GM20431 (cell line): ENCODE data around the gene AFF3.

Experiments used
- in situ Hi-C: fragments of 300-500 bp; cut with MseI, MboI; formaldehyde crosslinking; loops from one replicate; pipeline ENCODE4 v1.15.0; 2020; ENCODE audit warnings: low sequenced_read_pairs; ENCODE audit not compliant: unreplicated experiment

AFF3 gene

DNA sequence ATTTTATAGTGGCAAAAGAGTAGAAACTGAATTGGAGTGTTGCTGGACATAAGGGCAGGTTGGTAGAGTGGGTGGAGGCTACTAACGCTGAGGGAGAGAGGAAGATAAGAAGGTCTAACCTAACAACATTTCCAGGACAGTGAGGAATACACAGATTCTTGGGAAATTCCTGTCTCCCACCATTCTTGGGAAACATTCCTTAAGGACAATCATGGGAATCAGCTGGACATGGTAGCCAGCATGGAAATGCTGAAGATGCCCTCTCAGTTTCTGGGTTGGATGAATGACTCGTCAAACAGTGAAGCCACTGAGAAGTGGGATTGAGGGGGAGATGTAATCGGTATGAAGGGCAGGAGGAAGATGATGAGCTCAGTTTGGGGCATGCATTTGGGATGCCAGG, 265.4 kb downstream of the AFF3 start:
- in situ Hi-C loops: no loop called here

DNA sequence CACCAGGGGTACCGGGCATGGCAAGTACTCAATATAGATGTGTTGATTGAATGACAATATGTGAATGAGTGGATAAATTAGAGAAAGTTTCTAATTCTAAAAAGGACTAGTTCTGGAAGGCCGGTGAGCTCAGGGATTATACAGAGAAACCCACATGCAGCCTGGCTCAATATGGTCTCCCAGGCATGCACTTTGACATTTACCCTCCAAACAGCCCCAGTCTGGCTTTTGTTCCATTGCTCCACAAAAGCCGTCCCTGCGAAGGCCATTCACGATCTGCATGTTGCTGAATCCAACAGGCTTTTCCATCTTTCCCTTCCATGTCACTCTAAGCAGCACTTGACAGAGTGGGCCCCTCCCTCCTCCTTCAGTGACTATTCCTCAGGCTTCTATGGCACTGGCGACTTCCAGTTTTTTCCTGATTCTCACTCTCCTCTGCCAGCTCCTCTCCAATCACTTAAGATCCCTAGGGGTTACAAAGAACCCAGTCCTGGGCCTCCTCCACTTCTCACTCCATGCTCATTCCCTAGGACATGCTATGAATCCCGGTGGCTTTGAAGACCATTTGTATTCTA, 266.7 kb downstream of the AFF3 start:
- in situ Hi-C loops: no loop called here

DNA sequence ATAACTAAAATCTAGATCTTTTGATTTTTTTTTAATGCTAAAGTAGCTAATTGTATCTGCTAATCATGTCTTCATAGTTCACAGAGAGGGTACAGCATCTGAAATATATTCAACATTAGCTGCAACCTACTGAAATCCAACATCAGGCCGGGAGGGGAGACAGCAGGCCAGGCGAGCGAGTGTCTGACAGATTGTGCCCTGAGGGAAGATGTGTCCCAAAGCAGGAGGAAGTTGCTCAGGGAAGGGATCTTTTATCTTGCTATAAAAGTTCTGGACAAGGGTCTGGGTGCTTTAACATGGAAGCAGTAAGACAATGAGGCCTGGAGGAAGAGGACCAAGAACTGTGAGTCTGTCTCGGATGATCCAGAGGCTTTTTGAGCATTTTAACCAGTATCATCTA, 274.1 kb downstream of the AFF3 start:
- in situ Hi-C loops: no loop called here

DNA sequence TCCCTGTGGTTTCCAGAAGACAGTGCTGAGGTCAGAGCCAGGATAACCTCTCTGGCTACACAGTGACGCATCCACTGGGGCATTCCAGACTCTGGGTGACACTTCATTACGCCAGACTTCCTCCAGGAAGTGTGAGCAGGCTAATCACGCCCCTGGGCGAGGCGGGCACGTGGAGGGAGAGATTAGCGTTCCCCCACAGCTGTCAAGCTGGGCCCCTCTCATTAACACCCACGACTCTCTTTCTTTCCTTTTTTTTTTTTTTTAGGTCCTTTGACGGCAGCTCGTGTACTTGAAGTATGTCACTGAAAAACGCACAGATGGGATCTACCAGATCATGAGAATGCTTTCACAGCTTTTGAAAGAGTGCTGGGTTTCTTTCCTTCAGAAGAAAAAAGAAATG, 274.6 kb downstream of the AFF3 start:
- in situ Hi-C loops: no loop called here

DNA sequence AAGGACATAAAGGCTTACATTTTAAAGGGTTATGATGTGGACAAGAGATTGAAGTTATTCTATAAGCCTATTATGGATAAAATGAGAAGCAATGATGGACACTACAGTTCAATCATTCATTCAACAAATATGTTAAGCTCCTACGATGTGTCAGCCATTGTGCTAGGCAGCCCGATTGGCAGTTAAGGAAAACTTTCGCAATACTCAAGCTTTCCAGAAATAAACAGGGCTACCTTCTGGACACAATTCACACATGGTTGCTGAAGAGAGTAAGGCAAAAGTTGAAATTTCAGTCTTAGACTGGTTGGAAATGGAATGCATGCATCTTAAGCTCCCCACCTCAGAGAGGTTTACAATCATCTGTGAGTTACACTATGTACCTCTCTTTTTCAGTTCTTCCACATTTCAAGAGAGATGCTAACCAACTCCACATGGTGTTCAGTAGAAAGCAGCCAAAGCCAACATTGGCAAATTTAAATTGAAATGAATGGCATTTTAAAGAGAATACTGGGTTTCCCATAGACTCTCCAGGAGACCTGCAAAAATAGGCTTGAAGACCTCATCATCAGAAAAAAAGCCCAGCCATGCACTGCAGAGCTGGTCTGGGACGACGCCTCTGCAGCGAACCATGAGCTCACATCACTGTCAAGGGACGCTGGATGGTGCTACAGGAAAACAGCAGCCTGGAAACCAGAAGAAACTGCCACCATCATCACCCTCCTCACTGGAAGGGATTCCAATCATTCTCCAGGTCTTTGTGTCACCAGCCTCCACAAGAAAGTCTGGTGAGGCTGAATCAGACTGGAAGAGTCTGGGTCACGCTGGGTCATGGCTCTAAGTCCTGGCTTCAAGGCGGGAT, 276.3 kb downstream of the AFF3 start:
- in situ Hi-C loops: no loop called here

DNA sequence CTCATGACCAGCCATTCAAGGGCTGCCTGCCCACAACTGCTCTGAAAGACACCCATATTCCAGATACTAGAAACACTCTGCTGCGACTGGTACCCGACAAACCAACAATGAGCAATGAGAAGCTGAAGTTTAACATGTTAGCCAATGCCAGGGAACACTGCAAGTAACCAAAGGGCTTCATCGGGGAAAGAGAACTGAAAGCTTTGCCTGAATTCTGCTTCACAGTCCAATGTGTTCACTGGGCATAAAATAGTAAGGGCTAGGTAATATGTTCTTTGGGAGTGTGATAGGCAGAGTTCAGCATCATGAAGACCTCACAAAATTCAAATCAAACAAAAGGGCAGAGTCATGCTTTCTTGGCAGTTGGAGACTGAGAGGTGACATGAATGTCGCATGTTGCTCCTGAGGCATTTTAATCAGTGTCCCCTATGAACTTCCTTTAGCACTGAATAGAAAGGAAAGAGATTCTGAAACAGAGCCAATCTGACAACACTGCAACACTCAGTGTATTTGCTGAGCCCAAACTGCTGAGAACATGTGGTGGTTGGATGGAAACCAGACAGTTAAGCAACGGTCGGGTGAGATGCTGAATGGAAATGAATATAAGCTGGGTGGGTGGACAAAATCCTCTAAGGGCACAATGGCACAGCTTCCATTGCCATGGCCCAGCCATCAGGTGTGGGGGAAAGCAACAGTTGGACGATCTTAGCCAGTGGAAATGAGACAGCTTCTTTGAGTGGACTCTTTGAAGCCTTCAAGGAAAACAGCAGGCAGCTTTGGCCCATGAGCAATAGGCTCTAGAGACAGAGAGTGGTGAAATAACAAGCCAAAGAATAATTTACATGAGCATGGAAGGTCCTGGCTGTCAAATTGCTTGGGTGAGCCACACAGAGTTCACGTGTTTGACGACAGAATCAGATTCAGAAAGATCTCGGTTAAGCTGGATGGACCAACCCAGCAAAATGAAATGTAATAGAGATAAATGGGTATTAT, 277.5 kb downstream of the AFF3 start:
- in situ Hi-C loops: no loop called here

DNA sequence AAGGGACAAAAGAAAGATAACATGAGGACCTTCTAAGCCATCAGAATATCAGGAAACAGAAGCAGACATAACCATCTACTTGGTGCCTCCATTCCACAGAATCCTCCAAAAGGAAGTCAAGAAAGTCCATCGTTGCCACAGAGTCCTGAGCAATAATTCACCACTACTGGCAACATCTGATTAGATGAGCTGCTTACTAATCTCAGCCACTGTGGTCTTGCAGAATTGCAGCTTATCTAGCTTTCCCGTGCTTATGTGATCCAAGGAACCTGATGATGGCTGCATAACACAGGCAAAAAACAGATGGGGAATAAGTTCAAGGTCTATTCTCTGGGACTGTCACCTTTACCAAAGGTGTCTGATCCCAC, 278.5 kb downstream of the AFF3 start:
- in situ Hi-C loops: no loop called here

DNA sequence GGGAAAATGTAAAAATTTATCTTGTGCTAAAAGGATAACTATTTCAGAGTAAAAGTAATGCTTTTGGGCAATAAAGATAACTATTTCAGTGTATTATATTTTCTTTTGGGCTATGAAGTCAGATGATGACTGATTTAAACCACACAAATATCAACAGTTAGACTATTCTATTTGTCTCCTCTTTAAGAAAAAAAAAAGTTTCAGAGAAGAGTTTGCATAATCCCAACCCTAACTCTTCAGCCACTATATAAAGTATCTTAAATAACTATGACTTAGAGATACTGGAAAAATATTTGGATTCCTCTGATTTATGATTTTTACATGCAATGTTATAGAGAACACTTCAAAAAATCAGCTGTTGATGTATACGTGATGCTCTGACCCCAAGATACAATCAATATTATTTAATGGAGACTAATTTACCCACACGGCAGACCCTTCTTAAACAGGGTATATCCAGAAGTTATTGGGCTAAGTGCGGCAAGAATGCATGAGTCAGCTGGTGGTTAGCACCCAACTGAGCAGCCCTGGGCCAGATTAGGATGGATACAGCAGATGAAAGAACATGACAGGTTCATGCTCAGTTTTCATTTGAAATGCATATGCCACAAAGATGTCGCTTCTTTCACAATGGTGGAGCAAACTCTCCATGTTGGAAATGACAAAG, 279.0 kb downstream of the AFF3 start:
- in situ Hi-C loops: no loop called here

DNA sequence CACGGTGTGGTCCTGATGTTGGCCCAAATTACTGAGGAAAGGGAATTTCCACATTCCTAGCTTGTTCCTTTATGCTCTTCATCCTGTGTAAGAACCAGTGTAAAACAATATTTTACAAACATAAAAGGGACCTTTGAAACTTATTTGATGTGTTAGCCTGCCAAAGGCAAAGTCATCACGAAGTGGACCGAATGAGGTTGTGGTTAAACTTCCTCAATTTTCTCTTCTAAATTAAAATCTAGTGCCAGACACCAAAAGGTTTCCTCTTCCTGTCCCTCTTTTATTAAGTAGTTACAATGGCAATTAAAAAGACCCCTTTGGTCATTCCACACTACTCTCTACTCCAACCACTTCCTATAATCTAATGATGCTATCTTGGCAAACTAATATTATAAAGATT, 279.8 kb downstream of the AFF3 start:
- in situ Hi-C loops: no loop called here

DNA sequence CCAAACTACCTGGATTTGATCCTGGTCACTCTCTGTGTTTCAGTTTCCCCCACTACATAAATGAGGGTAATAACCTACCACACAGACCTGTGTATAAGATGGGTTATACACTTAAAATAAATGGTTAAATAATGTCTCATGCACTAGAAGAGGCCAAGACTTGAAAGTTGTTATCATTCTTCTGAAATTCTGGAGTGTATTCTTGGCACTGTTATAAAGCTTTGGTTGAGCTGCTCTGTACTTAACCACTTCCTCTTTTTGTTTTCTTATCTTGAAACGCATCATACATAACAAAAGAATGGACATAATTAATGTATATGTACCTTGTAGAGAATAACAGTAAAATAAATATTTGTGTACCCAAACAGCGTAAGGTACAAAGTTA, 281.0 kb downstream of the AFF3 start:
- in situ Hi-C loops: no loop called here

DNA sequence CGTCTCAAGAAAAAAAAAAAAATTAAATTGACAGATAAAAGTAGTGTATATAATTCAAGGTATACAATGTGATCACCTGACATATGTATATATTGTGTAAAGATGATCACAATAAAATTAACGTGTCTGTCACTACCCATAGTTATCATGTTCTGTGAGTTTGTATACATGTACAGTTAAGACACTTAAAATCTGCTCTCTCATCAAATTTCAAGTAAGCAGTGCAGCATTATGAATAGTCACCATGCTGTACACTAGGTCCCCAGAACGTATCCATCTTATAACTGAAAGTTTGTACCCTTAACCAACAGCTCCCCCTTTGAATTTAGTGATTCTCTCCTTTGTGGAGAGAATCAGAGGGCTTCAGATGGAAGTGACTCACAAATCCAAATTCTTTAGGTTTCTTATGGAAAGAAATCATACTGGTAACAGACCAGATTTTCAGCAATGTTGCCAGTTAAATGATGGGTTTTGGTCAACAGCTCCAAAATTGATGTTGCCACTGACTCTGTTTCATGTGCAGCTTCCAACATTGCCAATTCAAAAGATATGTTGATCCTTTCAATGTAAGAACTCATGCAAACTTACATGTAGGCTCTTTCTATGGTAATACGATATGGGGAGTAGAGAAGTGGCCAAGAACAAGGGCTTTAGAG, 281.5 kb downstream of the AFF3 start:
- in situ Hi-C loops: no loop called here

DNA sequence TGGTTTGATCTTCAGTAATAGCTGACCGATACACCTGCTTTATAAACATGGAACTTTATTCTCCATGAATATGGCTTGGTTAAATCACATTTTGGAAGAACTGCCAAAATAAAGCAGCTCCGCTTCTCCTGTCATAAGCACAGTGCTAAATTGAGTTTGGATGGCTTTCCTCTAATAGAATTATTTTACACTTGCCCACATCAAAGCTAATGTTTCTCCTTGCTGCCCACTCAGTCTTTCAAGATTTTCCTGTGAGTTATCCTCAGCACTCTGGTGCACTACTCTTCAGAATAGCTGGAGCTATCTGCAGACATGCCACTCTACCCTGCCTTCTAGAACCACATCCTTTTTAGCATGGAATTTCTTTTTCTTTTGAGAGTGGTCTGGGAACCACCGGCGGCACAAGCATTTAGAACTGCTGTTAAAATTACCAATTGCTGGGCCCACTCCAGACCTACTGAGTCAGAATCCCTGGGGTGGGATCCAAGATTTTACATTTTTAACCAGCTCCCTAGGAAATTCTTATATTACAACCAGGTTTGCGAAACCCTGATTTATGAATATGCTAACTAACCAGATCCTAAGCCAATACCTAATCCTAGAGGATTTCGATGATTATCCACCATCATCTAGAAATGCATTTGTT, 283.3 kb downstream of the AFF3 start:
- in situ Hi-C loops: no loop called here

DNA sequence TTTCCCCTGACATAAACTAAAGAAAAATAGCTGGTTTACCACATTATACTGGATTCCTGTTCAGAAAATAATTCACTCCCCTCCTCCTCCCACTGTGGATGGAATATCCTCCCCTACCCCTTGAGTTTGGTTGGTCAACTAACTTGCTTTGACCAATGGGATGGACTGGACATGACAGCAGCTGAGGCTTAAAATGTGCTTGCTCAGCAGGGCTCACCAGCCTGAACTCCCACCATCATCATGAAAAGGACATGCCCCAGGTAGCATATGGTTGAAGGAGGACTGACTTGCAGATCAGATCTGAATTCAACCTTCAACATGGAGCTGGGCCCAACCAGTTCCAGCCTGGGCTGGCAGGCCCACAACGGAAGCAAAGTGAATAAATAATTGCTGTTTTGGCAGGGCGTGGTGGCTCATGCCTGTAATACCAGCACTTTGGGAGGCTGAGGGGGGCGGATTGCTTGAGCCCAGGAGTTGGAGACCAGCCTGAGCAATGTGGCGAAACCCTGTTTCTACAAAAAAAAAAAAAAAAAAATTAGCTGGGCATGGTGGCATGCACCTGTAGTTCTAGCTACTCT, 284.4 kb downstream of the AFF3 start:
- in situ Hi-C loops: no loop called here

DNA sequence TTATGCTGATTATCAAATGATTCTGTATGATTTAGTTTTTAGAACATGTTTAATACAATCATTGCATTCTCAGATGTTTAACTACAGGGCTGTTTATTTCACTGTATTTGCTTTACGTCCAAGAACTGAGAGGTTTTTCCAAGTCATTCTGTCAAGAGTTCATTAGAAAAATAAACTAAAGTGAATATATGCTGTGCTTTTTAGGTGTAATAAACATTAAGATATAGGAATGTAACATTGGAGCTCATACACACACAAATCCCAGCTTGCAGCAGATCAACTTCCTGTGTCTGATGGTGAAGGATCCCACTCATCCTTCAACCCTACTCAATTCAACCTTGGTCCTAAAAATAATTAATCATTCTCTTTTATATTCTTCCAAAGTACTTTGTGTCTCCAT, 285.0 kb downstream of the AFF3 start:
- in situ Hi-C loops: no loop called here

DNA sequence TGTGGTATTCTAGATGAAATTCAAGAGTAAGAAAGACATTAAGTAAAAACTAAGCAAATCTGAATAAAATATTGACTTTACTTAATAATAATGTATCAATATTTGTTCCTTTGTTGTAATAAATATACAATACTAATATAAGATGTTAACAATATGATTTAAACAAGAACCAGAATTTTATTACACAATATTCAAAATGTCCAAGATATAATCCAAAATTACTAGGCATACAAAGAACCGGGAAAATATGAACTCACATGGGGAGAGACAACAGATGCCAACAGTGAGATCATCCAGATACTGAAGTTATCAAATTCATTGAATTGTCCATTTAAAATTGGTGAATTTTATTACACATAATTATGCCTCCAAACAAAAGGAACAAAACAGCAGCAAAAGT, 286.3 kb downstream of the AFF3 start:
- in situ Hi-C loops: no loop called here

DNA sequence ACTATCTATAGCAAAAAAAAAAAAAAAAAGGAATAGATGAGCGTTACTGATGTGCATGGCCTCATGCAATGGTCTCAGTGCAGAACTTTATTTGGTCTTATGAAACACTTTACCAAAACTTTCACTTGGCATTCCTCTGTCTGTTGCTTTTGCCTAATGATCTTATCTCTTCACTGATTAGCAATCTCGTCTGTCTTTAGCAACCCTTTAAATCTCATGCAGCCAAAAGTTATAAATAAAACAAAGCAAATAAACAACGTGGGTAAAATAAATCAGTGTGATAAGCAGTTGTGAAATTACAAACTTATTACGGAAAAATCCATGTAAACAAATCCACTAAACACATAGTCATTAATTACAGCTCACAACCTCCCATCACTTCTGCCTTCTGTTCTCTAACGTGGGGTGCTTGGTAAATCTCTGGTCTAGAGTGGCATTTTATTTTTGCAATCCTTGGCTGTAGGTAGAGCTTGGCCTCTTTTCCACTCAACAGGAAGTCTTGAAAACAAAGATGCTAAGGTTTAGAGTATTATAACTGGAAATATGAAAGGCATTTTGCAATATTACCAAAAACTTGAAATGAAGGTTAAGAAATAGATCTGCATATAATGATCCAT, 288.0 kb downstream of the AFF3 start:
- in situ Hi-C loops: no loop called here

DNA sequence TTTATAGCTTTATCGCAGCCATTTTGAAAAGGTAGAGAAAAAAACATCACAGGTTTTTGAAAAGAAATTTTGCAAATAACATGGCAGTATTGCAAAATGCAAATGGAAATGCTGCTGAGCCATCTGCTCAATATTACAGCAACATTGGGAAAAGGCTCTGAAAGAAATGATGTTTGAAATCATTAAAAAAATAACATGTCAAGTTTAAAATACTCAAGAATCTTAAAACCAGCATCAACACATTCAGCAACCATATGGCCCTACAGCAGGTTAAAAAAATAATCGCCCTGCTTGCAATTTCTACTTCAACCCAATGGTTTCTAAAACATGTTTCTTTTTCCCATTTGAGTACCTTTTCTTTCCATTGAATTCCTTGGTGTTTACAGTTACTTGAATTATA, 289.4 kb downstream of the AFF3 start:
- in situ Hi-C loops: no loop called here

DNA sequence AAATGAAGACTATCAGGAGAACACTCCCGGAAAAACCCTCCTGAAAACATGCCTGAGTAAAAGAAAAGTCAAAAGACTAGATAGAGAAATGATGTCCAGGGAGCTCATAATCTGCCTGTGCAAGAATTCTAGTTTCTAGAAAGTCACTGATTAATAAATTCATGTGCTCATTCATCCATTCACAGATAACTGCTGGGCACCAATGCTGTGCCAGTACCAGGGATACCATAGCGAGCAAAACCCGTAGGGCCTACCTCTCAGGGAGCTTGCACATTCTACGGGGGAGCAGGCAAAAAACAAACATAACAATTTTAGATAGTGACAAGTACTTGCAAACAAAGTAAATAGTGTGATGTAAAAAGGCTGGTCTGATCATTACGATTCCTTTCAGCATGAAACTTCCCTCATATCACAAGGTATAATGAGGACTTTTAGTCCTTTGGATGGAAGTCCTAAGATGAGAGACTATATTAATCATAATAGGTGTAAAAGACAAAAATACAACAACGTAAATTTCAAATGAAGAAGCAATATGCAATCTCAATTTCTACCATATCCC, 289.9 kb downstream of the AFF3 start:
- in situ Hi-C loops: no loop called here
